ENCODE data around the gene EXOC6.
A peak's percentile ranks its signal among the peaks of the same experiment; 100 is the strongest.

Gene EXOC6, protein sequence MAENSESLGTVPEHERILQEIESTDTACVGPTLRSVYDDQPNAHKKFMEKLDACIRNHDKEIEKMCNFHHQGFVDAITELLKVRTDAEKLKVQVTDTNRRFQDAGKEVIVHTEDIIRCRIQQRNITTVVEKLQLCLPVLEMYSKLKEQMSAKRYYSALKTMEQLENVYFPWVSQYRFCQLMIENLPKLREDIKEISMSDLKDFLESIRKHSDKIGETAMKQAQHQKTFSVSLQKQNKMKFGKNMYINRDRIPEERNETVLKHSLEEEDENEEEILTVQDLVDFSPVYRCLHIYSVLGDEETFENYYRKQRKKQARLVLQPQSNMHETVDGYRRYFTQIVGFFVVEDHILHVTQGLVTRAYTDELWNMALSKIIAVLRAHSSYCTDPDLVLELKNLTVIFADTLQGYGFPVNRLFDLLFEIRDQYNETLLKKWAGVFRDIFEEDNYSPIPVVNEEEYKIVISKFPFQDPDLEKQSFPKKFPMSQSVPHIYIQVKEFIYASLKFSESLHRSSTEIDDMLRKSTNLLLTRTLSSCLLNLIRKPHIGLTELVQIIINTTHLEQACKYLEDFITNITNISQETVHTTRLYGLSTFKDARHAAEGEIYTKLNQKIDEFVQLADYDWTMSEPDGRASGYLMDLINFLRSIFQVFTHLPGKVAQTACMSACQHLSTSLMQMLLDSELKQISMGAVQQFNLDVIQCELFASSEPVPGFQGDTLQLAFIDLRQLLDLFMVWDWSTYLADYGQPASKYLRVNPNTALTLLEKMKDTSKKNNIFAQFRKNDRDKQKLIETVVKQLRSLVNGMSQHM

GRCh38 chr10:92848441-92849233 is at the start of gene EXOC6:
TSS of gene EXOC6 (plus strand) at chr10:92848520. CDS start at chr10:92848534, 14 bp downstream.
- DNase-seq: peak; percentile 89

- no peak for DNase-seq
Measured at GRCh38 chr10:92799568-92799967, 48.8 kb upstream of the EXOC6 start.

DNA sequence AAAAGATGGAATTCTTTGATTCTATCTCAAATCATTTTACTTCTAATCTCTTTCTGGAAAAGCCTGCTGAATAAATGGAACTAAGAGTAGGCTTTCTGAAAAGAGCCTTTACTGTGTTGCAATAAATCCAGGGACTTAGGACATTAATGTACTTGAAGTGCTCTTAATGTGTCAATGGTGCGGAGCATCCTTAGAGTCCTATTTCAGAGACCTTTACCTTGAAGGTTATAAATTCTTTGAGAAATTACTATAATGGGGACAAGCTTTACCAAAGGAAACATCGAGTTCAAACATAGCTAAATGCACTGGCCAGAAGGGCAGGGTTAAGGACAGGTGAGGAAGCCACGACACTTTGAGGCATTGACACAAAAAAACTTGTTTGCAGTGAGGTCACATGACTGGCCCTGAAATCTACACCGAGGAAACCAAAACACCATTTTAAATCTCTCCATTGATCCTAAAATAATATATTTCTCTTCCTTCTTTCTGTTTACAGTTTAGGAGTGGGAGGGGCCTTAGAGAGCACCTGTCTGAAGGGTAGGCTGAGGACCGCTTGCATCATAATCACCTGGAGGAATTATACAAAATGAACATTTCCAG is 48.1 kb upstream of the EXOC6 start:
- DNase-seq: no peak

GRCh38 chr10:92801978-92802872 is 46.1 kb upstream of the EXOC6 start:
- no peak for DNase-seq

- DNase-seq: no peak
Measured at GRCh38 chr10:92809840-92810239, 38.5 kb upstream of the EXOC6 start.

DNA sequence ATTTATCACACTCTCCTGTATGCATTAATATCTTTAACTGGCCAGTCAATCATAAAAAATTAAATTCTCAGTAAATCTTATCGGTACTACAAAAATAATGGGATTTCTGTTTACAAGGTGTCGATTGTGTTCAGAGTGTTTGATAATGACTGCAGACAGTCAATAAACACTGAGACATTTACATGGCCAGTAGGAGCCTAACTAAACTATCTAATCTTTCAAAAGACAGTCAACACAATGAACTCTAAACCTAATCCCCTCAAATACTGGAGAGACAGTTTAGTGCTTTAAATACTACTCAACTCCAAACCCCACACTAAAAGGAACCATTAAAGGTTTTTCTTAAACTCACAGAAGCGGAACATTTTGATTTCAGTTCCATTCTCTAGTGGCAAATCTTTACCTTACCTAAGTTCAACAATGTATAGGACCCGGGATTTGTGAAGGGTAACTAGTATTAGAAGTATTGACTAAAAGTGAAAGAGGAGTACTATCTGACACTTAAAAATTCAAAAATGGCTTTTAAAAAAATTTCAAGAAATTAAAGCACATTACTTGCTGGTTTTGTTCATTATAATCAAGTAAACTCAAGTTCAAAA is 37.3 kb upstream of the EXOC6 start:
- no peak for DNase-seq

- no peak for DNase-seq
Measured at GRCh38 chr10:92811986-92812385, 36.3 kb upstream of the EXOC6 start.

DNA sequence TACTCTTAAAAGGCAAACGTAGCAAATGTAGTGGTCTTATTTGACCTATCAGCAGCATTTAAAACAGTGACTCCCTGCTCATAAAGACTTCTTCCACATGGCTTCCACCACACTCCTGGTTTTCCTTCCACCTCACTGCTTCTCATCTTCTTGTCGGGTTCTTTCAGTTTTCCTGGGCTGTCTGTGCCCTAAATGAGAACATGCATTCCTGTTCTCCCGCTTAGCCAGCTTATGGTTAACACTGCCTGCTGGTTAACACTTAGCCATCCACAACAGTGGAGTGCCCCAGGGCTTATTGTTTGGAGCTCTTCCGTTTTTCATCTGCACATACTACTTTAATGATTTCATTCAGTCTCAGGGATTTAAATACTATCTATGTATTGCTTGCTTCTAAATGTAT is 34.3 kb upstream of the EXOC6 start:
- DNase-seq: no peak

DNA sequence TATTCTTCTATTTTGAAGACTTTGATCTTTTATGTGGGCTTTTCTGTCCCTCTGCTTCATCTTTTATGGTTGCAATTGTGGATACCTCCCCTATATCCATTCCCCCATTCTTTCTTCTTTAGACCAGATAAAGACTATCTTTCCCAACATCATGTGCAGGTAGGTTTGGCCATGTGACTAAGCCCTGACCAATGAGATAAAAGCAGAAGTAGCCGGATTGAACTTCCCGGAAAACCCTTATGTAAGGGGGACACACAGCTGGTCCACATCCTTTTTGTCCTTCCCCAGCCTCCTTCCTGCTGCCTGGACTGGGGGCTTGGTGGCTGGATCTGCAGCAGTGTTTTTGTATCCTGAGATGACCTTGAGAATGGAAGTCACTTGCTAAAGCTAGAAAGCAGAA is 33.5 kb upstream of the EXOC6 start:
- no peak for DNase-seq

GRCh38 chr10:92816091-92816531 is 32.2 kb upstream of the EXOC6 start:
- DNase-seq: no peak

- DNase-seq: no peak
Measured at GRCh38 chr10:92822060-92822634, 26.2 kb upstream of the EXOC6 start.

DNA sequence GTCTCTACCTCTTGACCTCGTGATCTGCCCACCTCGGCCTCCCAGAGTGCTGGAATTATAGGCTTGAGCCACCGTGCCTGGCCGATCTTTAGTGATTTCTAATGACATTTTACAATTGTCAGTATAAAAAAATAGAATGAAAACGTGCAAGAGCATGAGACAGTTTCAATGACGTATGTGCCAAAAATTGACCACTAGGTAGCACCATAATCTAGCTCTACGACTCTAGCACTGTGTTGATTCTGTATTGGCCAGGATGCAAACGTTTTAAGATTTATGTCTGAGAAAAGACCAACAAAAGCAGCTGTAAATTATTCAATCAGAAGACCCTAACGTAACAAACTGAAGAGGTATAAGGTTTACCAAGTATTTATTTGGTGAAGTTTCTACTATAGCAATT is 25.4 kb upstream of the EXOC6 start:
- no peak for DNase-seq

DNA sequence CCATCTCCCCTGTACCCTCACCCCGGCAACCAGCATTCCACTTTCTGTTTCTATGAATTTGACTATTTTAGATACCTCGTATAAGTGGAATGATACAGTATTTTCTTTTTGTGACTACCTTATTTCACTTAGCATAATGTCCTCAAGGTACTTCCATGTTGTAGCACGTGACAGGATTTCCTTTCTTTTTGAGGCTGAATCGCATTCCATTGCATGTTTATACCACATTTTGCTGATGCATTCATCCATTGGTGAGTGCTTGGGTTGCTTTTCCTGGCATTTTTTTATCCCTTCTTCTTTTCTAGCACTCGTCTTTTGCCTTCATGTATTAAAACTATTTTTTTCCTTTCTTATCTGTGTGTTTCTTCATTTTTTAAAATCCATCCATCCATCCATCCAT is 22.3 kb upstream of the EXOC6 start:
- DNase-seq: no peak

- DNase-seq: no peak
Measured at GRCh38 chr10:92826504-92826903, 21.8 kb upstream of the EXOC6 start.

DNA sequence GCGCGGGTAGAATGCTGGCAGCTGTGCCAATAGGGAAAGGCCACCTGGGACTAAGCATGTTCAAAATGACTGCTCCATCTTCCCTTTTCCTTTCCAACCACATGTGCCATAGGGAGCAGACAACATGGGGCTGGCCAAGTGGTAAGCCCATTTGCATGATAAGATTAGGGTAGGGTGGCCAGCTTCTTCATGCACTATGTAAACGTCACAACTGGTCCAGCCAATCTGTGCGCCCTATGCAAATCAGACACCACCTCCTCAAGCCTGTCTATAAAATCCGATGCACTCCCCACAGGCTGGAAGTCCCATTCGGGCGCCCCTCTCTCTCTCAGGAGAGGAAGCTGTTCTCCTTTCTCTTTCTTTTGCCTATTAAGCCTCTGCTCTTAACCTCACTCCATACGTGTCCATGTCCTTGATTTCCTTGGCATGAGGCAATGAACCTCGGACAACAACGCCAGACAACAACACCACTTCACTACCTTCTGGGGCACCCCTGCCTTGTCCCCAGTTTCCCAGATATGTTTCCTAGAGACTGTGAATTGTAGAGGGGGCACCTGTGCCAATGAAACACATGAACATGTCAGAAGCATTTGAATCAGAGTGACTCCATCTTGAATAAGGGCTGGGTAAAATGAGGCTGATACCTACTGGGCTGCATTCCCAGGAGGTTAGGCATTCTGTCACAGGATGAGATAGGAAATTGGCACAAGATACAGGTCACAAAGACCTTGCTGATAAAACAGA is 19.1 kb upstream of the EXOC6 start:
- no peak for DNase-seq

- DNase-seq: no peak
Measured at GRCh38 chr10:92829786-92830377, 18.4 kb upstream of the EXOC6 start.

- no peak for DNase-seq
Measured at GRCh38 chr10:92830478-92831389, 17.6 kb upstream of the EXOC6 start.

- DNase-seq: no peak
Measured at GRCh38 chr10:92832121-92832520, 16.2 kb upstream of the EXOC6 start.

All from CD4-positive, alpha-beta T cell treated with Interleukin-12 subunit alpha and Interleukin-12 subunit beta, for 1 hour (primary cell).